HG02588 (cell line): Measurements from ENCODE around the gene TNFSF9.
"Not testable (repeated sequence)": the region's sequence is repeated elsewhere in the genome, so short reads cannot be mapped to it uniquely, and the experiment has no call there.

Experiments used
- ATAC-seq: cut with Tn5 transposase; IDR thresholded peaks from one replicate; pipeline ENCODE4 v1.9.1; 2021; ENCODE audit warnings: mild to moderate bottlenecking, moderate library complexity; ENCODE audit not compliant: unreplicated experiment

The TNFSF9 gene

DNA sequence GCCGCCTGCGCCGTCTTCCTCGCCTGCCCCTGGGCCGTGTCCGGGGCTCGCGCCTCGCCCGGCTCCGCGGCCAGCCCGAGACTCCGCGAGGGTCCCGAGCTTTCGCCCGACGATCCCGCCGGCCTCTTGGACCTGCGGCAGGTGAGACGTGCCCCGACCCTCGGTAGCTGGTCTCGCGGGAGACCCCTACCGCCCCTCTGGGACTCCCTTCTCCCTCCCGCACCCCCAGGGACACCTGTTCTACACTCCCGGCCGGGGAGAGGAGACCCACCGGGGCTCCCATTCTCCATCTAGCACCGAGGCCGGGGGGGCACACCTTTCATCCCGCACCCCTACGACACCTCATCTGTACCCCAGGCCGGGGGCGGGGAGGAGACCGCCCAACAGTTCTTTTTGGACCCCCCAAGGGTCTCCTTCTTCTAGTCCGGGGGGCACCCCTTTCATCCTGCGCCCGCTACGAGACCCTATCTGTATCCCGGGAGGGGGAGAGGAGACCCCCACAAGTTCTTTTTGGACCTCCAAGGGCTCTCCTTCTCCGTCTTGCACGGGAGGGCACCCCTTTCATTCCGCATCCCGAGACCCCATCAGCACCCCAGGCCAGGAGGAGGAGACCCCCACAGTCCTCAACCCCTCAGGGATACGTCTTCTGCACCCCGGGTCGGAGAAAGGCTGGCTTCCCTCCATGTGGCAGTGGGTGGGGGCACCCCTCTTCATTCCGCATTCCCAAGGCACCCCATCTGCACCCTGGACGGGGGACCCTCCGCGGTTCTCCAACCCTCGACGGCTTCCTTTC lies 533 bp downstream of the TNFSF9 start:
- ATAC-seq = peak; percentile 10

DNA sequence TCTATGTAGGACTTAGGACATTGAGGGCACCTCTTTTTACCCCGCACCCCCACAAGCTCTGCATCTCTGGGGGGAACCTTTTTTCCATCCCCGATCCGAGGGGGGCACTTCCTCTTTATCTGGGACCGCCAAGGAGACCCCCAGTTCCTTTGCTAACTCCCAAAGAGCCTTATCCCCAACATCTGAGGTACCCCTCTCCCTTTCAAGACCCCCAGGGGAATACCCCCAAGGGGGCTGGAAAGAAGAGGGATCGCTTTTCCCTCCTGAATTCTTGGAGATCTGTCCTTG lies 1.1 kb downstream of the TNFSF9 start:
- ATAC-seq = no peak

DNA sequence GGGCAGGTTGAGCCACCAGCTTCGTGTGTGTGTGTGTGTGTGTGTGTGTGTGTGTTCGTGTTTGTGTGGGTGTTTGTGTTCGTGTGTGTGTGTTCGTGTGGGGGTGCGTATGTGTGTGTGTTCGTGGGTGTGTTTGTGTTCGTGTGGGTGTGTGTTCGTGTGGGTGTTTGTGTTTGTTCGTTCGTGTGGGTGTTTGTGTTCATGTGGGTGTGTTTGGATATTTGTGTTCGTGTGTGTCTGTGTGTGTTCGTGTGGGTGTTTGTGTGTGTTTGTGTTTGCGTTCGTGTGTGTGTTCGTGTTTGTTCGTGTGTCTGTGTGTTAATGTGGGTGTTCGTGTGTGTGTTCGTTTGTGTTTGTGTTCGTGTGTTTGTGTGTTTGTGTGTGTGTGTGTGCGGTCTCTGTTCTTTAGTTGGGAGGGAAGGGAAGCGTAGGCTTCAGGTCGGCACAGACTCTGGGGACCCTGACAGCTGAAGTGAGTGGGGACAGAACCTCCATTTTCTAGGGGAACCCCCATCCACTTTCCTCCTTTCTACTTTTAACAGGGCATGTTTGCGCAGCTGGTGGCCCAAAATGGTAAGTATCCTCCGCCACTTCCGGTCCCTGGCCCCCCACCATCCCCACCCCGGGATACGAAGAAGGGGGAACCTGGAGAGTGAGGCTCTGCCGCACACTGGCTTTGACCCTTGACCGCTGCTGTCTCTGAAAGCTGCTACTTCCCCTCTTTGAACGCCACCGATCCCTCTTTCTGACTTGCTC lies 1.6 kb downstream of the TNFSF9 start:
- ATAC-seq = no peak

DNA sequence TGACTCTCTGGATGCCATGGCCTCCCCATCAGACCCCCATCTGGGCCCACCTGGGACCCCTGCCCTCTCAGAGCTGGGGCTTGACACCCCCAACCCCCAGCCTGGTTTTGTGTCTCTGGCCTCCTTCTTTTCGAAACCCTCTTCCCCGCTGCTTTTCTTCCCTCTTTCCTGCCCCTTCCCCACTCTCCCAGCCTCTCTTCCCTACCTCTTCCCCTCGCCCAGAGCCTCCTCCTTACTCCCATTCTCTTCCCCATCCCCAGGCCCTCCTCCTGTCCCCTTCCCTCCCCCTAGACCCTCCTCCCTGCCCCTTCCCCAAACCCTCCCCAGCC lies 2.1 kb downstream of the TNFSF9 start:
- ATAC-seq = no peak

DNA sequence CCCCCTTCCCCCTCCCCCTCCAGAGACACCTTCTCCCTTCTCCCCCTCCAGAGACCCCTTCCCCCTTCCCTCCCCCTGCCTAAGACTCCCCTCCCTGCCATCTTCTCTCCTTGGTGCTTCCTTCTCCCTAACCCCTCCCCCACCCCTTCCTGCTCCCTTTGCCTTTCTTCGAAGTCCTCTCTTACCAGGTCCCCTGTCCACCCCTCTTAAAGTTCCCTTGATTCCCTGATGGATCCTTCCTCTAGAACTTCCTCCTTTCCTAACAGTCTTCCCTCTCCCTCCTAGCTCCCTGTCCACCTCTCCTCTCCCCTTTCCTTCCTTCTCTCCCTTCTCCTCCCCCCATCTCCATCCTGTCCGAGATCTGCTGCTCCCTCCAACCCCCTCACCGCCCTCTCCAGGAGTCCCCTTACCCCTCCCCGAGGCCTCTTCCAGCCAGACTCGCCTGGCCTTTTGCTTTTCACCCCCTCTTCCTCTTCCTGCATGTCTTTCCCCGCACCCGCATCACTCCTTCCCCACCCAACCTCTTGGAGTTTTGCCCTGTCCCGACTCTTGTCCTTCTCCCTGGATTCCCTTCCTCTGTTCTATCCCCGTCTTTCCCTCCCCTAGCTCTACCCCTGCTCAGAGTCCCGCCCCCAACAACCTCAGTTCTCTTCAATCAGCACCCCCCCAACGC lies 3.1 kb downstream of the TNFSF9 start:
- no peak for ATAC-seq

DNA sequence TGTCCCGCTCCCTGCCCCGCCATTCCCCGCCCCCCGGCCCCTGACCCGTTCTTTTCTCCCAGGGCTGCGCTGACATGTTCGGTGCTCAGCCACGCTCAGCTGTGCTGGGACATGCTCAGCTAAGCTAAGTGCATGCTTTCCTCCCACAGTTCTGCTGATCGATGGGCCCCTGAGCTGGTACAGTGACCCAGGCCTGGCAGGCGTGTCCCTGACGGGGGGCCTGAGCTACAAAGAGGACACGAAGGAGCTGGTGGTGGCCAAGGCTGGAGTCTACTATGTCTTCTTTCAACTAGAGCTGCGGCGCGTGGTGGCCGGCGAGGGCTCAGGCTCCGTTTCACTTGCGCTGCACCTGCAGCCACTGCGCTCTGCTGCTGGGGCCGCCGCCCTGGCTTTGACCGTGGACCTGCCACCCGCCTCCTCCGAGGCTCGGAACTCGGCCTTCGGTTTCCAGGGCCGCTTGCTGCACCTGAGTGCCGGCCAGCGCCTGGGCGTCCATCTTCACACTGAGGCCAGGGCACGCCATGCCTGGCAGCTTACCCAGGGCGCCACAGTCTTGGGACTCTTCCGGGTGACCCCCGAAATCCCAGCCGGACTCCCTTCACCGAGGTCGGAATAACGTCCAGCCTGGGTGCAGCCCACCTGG lies 3.7 kb downstream of the TNFSF9 start:
- ATAC-seq = no peak

DNA sequence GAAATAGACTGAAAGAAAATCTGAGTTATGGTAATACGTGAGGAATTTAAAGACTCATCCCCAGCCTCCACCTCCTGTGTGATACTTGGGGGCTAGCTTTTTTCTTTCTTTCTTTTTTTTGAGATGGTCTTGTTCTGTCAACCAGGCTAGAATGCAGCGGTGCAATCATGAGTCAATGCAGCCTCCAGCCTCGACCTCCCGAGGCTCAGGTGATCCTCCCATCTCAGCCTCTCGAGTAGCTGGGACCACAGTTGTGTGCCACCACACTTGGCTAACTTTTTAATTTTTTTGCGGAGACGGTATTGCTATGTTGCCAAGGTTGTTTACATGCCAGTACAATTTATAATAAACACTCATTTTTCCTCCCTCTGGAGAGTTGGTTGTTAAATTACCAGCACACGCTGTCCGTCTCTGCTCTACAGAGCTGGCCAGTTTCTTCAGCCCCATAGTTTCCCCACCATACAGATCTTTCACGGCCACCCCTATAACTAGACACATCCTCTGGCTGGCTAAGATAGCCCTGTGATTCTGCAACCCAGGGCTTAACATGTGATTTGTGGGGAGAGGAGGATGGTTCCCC lies 4.8 kb downstream of the TNFSF9 start:
- ATAC-seq = no peak

DNA sequence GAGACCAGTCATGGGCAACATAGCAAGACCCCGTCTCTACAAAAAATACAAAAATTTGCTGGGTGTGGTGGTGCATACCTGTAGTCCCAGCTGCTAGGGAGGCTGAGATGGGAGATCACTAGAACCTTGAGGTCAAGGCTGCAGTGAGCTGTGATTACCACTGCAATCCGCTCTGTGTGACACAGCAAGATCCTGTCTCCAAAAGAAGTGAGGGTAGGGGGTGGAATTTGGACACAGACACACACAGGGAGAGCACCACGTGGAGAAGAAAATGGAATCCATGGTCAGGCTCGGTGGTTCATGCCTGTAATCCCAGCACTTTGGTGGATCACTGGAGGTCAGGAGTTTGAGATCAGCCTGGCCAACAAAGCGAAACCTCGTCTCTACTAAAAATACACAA lies 8.7 kb downstream of the TNFSF9 start:
- no peak for ATAC-seq

DNA sequence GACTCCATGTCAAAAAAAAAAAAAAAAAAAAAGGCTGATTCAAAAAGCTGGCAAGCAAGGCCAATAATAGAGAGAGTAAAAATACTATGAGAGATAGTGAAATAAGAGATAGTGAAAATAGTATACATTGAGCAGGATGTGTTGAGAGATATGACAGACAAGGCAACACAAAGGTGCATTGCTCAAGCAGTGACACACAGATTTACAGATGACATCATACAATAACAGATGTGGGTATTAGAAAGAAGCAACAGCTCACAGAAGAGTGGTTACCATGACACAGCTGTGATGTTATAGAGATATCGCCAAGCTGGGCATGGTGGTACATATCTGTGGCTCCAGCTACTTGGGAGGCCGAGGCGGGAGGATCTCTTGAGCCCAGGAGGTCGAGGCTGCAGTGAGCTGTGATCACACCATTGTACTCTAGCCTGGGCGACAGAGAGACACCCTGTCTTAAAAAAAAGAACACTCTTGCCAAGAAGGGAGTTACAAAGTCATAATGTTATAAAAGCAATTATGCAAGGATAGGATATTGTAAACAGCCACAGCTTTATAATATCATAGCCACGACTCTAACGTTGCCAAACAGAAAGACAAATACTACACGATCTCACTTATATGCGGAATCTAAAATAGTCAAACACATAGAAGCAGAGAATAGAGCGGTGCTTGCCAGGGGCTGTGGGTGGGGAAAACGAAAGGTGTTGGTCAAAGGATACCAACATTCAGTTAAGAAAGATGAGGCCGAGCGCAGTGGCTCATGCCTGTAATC lies 10.3 kb downstream of the TNFSF9 start:
- no peak for ATAC-seq

DNA sequence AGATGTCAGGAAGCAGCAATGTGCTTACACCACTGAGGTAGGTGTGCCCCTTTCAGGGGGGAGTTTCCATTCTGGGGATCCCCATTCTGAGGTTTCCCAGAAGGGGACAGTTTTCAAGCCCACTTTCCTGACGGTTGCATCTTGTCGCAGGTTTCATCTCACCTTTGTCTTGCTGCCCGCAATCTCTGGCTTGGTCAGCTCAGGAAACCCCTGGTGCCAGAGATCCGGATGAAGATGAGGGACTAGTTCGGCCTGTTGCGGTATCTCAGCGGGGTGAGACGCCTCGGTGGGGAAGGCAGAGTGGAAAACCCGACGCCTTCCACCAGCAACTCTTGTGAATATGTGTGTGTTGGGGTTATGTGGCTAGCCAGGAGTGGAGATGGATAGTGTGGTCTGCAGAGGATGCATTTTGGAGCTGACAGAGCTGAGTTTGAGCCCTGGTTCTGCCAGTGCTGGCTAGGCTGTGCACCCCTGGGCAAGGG lies 13.1 kb downstream of the TNFSF9 start:
- ATAC-seq = no peak

DNA sequence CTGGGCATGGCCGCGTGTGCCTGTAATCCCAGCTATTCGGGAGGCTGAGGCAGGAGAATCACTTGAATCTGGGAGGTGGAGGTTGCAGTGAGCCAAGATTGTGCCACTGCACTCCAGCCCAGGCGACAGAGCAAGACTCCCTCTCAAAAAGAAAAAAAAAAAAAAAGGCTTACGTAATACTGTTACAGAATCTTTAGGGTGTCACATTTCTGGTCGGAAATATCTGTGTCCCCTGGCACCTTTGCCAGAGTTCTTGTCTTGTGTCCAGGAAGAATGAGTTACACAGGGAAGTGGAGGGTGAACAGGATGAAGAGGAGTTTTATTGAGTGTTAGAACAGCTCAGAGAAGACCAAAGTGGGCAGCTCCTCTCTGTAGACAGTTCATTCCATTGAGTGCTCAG lies 19.9 kb downstream of the TNFSF9 start:
- ATAC-seq = not testable (repeated sequence)

DNA sequence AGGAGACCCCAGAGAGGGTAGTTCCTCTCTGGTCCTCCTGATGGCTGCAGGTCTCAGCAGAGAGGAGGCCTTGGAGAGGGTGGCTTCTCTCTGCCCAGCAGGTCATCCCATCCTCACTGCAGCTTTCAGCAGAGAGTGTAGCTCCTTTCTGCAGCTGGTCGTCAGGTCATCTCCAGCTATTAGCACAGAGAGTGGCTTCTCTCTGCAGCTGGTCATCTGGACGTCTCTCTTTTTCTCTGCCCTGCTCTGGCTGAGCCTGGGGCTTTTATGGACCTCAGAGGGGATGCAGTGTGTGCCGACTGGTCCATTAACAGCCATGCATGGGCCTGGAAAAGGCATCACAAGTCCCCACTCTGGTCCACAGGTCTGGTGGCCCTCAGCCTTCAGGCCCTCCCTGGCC lies 20.3 kb downstream of the TNFSF9 start:
- no peak for ATAC-seq

DNA sequence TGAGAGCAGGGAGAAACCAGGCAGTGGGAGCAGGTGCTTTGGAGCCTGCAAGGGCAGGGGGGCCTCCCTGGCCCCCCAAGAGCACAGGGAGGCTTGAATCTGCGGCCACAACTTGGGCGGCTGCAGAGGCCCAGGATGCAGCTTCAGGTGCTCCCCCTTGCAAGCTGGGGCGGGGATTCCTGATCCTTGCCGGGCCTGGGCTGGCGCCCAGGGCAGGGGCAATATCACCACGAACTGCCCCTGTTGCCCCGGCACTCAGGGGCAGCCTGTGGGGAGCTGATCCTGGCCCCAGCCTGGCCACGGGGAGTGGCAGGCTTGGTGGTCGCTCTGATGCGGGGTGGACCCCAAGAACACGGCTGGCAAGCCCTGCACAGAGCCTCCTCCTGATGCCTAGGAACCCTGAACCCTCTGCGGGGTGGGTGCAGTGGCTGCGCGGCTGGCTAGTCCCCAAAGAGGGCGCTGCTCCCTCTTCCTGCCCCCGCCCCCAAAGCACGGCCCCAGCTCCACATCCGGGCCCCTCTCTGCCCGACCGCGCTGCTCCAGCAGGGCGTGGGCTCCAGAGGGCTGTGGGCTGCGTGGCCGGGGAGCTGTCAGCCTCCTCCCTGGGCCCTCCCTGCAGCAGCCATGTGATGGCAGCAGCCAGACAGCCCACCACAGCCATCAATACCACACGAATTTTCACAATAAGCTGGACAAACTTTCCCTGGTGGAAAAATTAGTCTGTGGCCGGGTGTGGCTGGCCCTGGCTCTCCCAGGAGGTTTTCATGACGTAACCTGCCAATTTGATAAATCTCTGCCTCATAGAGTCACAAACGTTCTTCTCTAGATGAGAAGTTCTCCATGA lies 21.0 kb downstream of the TNFSF9 start:
- no peak for ATAC-seq

DNA sequence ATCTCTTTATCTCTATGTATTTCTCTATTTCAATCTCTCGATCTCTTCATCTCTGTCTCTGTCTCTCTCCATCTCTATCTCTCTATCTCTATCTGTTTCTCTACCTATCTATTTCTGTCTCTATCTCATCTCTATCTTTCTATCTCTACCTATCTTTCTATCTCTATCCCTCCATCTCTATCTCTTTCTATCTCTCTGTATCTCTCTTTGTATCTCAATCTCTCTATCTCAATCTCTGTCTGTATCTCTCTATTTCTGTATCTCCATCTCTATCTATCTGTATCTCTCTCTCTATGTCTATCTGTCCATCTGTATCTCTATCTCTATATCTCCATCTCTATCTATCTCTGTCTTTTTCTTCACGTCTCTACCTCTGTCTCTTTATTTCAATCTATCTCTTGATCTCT lies 25.2 kb downstream of the TNFSF9 start:
- ATAC-seq = no peak

DNA sequence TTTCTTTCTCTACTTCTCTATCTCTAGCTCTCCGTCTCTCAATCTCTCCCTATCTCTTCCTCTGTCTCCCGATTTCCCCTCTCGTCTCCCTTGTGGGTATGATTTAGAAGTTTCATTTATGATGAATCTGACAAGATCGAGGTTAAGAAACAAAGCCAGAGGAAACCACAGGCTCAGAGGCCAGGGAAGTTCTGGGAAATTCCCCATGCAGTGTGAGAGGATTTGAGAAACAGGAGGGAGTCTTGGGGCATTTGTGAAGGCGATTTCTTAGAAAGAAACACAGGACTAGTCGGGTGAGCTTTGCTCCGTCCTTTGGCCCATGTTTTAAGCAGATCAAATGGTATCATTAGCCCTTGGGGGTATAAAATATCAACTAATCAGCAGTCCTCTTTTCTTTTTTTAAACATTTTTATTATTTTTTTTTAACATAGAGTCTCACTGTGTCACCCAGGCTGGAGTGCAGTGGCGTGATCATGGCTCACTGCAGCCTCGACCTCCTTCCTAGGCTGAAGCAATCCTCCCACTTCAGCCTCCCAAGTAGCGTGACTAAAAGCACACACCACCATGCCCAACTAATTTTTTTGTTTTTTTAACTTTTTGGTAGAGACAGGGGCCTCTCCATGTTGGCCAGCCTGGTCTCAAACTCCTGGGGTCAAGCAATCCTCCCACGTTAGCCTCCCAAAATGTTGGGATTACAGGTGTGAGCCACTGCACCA lies 25.8 kb downstream of the TNFSF9 start:
- ATAC-seq = no peak

DNA sequence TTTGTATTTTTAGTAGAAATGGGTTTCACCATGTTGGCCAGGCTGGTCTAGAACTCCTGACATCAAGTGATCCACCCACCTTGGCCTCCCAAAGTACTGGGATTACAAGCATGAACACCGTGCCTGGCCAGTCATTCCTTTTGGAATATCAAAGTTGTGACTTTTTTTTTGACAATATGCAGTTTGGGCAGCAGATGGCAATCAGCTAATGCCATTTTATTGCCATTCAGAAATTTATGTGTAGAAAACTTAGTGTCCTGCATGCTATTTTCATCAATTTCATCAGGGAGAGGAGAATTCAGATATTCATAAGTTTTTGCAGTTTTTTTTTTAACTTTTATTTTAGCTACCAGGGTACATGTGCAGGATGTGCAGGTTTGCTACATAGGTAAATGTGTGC lies 31.6 kb downstream of the TNFSF9 start:
- ATAC-seq = not testable (repeated sequence)

DNA sequence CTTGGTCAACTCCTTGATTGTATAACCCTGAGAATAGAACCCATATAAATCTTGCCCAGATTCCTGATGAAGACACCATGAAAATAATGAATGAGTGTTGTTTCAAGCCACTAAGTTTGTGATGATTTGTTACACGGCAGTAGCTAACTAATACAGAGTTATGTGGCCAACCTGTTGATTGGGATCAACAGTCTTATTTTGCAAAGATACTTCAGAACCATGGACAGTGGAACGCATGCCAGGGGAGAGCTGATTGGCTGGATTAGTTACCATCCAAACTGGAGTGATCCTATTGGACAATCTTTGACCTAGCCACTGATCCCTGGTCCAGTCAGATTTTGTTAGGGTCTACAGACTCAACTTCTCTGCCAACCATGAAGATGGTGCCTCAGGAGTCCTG lies 33.6 kb downstream of the TNFSF9 start:
- no peak for ATAC-seq

DNA sequence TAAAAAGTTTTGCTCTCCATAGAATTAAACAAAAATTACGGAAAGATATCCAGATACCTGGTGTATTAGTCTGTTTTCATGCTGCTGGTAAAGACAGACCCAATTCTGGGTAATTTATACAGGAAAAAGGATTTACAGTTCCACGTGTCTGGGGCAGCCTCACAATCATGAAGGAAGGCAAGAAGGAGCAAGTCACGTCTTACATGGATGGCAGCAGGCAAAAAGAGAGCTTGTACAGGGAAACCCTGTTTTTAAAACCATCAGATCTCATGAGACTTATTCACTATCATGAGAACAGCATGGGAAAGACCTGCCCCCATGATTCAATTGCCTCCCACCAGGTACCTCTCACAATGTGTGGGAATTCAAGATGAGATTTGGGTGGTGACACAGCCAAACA lies 35.9 kb downstream of the TNFSF9 start:
- ATAC-seq = not testable (repeated sequence)

DNA sequence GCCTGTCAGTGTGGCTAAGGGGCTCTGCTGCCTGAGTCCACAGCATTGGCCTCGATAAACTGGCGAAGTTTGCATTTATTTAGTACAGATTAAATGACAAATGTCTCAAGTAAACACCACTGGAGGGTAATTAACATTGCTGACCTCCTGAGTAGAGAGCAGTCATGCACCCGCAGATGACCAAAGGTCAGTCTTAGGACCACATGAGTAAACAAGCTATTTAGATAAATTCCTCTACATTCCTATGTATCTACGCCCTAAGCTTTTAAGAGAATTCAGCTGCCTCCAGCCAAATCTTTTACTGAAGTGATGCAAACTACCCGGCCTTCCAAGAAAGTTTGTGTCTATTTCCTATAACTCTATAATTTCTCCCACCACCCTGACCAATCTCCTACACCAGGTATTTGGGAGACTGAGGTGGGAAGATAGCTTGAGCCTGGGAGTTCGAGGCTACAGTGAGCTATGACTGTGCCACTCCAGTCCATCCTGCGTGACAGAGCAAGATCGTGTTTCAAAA lies 37.2 kb downstream of the TNFSF9 start:
- ATAC-seq = no peak
